H1 (cell line): ENCODE data around the gene RPS6KA4.

Experiments
- CTCF ChIP-seq, 3 experiments: IDR thresholded peaks; 1 replicate in 2 of 3; 2 replicates in 1 of 3; pipeline versions ENCODE4 v1.5.1 to v1.6.1; 2011; ENCODE audit warnings: low read length in 3 of 3, mild to moderate bottlenecking in 3 of 3, inconsistent platforms in 2 of 3, low read depth in 1 of 3, moderate library complexity in 1 of 3; ENCODE audit not compliant: insufficient read depth in 1 of 3; ENCODE audit errors: control extremely low read depth in 1 of 3
- RFX5 ChIP-seq: IDR thresholded peaks from 2 replicates; pipeline ENCODE4 v1.6.1; 2011; ENCODE audit warnings: low read depth, low read length, improper control_type of control experiment, borderline replicate concordance

GRCh38 chr11:64344787-64345186 lies 14.2 kb upstream of the RPS6KA4 start:
- no peak for TF ChIP-seq RFX5
- TF ChIP-seq CTCF (IDR thresholded peaks at IDR 0.05; ENCODE audit: control extremely low read depth in 1 of 3, insufficient read depth in 1 of 3, low read depth in 1 of 3, low read length in 3 of 3): no peak
